Breast epithelium (tissue), 4 donors: ENCODE results near the gene DIPK2A. TPM values are rescaled to one million over a fixed set of nuclear protein-coding genes. Genes with fewer than 3 reads are reported as not detected.

Experiments used
- DNase-seq, 2 donors: peaks; one replicate each; pipeline ENCODE4 v3.0.0-alpha.2; 2019; ENCODE audit warnings: low spot score in 2 of 2
- H3K27ac ChIP-seq, 2 donors: fragments of 200-600 bp; sonication (generic) in 1 of 2; one replicate each; pipeline ENCODE4 v1.5.1; 2016 to 2019; ENCODE audit warnings: mild to moderate bottlenecking in 1 of 2
- H3K27me3 ChIP-seq, 2 donors: fragments of 200-600 bp; sonication (generic) in 1 of 2; one replicate each; pipeline versions ENCODE4 v1.5.1 to v1.6.0; 2017 to 2019; ENCODE audit warnings: control low read depth in 1 of 2, mild to moderate bottlenecking in 1 of 2
- H3K36me3 ChIP-seq: fragments of 200-600 bp; one replicate; pipeline ENCODE4 v1.5.1; 2019
- H3K4me1 ChIP-seq, 2 donors: fragments of 200-600 bp; sonication (generic); one replicate each; pipeline ENCODE4 v1.5.1; 2016 to 2019; ENCODE audit warnings: control low read depth in 1 of 2
- H3K4me3 ChIP-seq, 3 donors: fragments of 200-600 bp; sonication (generic); 1 replicate in 2 of 3; 2 replicates in 1 of 3; pipeline ENCODE4 v1.5.1; 2016 to 2019; ENCODE audit warnings: mild to moderate bottlenecking in 3 of 3, moderate library complexity in 2 of 3
- H3K9me3 ChIP-seq, 2 donors: fragments of 200-600 bp; sonication (generic) in 1 of 2; one replicate each; pipeline ENCODE4 v1.5.1; 2016 to 2019; ENCODE audit warnings: control low read depth in 1 of 2
- POLR2A ChIP-seq: fragments of 450-650 bp; IDR thresholded peaks from one replicate; pipeline ENCODE4 v1.6.1; 2016; ENCODE audit warnings: antibody characterized with exemption, mild to moderate bottlenecking, moderate library complexity
- POLR2AphosphoS5 ChIP-seq, 3 donors: sonication (generic); formaldehyde crosslinking; IDR thresholded peaks; one replicate each; pipeline ENCODE4 v1.6.1; 2017; ENCODE audit warnings: antibody characterized with exemption in 3 of 3
- intact Hi-C: fragments of 100-400 bp; cut with DNase I; formaldehyde crosslinking; loops from one replicate; pipeline ENCODE4 v1.15.1; 2023; ENCODE audit warnings: low total_unique reads
- total RNA-seq, 3 donors: library from RNA; depleted of rRNA; stranded (reverse); fragments of >200 nt; gene quantifications; one replicate each; pipeline ENCODE4 v1.1.0, GENCODE V29; 2016
- TF ChIP-seq, protein P1 (sequence below), 3 donors: fragments of 450-650 bp; IDR thresholded peaks; one replicate each; pipeline ENCODE4 v1.5.1; 2016 to 2017; ENCODE audit warnings: antibody characterized with exemption in 3 of 3, mild to moderate bottlenecking in 3 of 3, moderate library complexity in 3 of 3

DIPK2A gene
- total RNA-seq, 3 donors from 2014 or later, result 19.8 to 39.4 (median 30.2) TPM

DNA sequence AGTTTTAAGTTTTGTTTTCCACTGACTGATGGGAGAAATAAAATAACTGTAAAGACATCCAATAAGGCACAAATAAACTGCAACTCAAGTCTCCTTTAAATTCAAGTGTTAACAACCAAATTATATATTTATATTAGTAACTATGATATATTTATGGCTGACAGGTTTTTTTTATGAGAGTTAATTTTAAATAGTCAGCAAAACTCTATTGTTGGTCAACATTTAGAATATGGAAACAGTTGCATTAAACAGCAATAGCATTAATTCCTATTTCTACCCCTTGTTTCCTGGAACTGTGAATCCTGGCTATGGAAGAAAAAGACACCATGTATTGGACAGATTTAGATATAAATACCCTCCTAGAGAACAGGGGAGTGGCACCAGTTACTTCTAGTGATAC, 16.5 kb upstream of the DIPK2A start:
- Histone ChIP-seq H3K4me3 (no peak overlapping the region), H3K4me1 (no peaks in the 10 kb centered on the region), H3K9me3 (no peaks in the 10 kb centered on the region), H3K36me3 (no peaks in the 10 kb centered on the region), H3K27me3 (no peaks in the 10 kb centered on the region), H3K27ac (no peak overlapping the region)
- TF ChIP-seq, protein P1, sequence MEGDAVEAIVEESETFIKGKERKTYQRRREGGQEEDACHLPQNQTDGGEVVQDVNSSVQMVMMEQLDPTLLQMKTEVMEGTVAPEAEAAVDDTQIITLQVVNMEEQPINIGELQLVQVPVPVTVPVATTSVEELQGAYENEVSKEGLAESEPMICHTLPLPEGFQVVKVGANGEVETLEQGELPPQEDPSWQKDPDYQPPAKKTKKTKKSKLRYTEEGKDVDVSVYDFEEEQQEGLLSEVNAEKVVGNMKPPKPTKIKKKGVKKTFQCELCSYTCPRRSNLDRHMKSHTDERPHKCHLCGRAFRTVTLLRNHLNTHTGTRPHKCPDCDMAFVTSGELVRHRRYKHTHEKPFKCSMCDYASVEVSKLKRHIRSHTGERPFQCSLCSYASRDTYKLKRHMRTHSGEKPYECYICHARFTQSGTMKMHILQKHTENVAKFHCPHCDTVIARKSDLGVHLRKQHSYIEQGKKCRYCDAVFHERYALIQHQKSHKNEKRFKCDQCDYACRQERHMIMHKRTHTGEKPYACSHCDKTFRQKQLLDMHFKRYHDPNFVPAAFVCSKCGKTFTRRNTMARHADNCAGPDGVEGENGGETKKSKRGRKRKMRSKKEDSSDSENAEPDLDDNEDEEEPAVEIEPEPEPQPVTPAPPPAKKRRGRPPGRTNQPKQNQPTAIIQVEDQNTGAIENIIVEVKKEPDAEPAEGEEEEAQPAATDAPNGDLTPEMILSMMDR (IDR thresholded peaks at IDR 0.05), result no peak
- TF ChIP-seq POLR2AphosphoS5 (IDR thresholded peaks at IDR 0.05), result no peak
- TF ChIP-seq POLR2A, result no peak
- intact Hi-C loops, result no loop called here
- no peak for DNase-seq

GRCh38 chr3:143956838-143957237, 14.8 kb upstream of the DIPK2A start:
- Histone ChIP-seq H3K27me3 (no peaks in the 10 kb centered on the region), H3K9me3 (no peaks in the 10 kb centered on the region), H3K4me3 (no peak overlapping the region), H3K4me1 (no peaks in the 10 kb centered on the region), H3K27ac (no peak overlapping the region), H3K36me3 (no peaks in the 10 kb centered on the region)
- TF ChIP-seq POLR2AphosphoS5 (IDR thresholded peaks at IDR 0.05) (no peak), POLR2A (no peak)
- TF ChIP-seq, protein P1 (IDR thresholded peaks at IDR 0.05), result no peak
- no peak for DNase-seq
- intact Hi-C loops, result no loop called here

GRCh38 chr3:143957453-143957852, 14.2 kb upstream of the DIPK2A start:
- intact Hi-C loops, result no loop called here
- no peaks in the 10 kb centered on the region for H3K27me3 ChIP-seq
- H3K27ac ChIP-seq, result no peak overlapping the region

GRCh38 chr3:143958966-143959365, 12.7 kb upstream of the DIPK2A start:
- H3K36me3 ChIP-seq, result no peaks in the 10 kb centered on the region
- DNase-seq, result no peak
- no peaks in the 10 kb centered on the region for H3K4me1 ChIP-seq
- no peak overlapping the region for H3K27ac ChIP-seq
- H3K4me3 ChIP-seq, result no peak overlapping the region
- no peaks in the 10 kb centered on the region for H3K27me3 ChIP-seq
- no peaks in the 10 kb centered on the region for H3K9me3 ChIP-seq
- intact Hi-C loops, result no loop called here
- TF ChIP-seq POLR2A, result no peak
- TF ChIP-seq POLR2AphosphoS5 (IDR thresholded peaks at IDR 0.05), result no peak
- TF ChIP-seq, protein P1 (IDR thresholded peaks at IDR 0.05), result no peak

More at GRCh38 chr3:143957453-143957852, 14.2 kb upstream of the DIPK2A start:
- H3K4me1 ChIP-seq, result no peaks in the 10 kb centered on the region
- TF ChIP-seq POLR2A, result no peak
- DNase-seq, result no peak
- no peaks in the 10 kb centered on the region for H3K9me3 ChIP-seq
- H3K36me3 ChIP-seq, result no peaks in the 10 kb centered on the region
- H3K4me3 ChIP-seq, result no peak overlapping the region

GRCh38 chr3:143961342-143961741, 10.3 kb upstream of the DIPK2A start:
- Histone ChIP-seq H3K9me3 (no peaks in the 10 kb centered on the region), H3K4me3 (no peak overlapping the region), H3K4me1 (no peaks in the 10 kb centered on the region), H3K36me3 (no peaks in the 10 kb centered on the region), H3K27ac (no peak overlapping the region), H3K27me3 (no peaks in the 10 kb centered on the region)
- intact Hi-C loops, result no loop called here
- TF ChIP-seq, protein P1 (IDR thresholded peaks at IDR 0.05), result no peak
- TF ChIP-seq POLR2AphosphoS5 (IDR thresholded peaks at IDR 0.05), result no peak
- no peak for DNase-seq

GRCh38 chr3:143963946-143964345, 7.7 kb upstream of the DIPK2A start:
- Histone ChIP-seq H3K36me3 (no peaks in the 10 kb centered on the region), H3K27ac (no peak overlapping the region), H3K9me3 (no peaks in the 10 kb centered on the region), H3K4me3 (no peak overlapping the region), H3K4me1 (no peaks in the 10 kb centered on the region), H3K27me3 (no peaks in the 10 kb centered on the region)
- TF ChIP-seq, protein P1 (IDR thresholded peaks at IDR 0.05), result no peak
- TF ChIP-seq POLR2AphosphoS5 (IDR thresholded peaks at IDR 0.05) (no peak), POLR2A (no peak)
- DNase-seq, result no peak
- intact Hi-C loops, result no loop called here
